WTC11 (cell line): ENCODE results near the gene ARHGAP15.

Experiments
- CTCF ChIP-seq: fragments of 200-600 bp; IDR thresholded peaks from 2 replicates; pipeline ENCODE4 v1.8.0; 2022; ENCODE audit warnings: antibody characterized with exemption
- ESRRA ChIP-seq: sonication (generic); formaldehyde crosslinking; IDR thresholded peaks from 2 replicates; pipeline ENCODE4 v1.8.1; 2022; ENCODE audit warnings: mild to moderate bottlenecking, missing genetic modification reagents, borderline replicate concordance
- FOXK1 ChIP-seq: sonication (generic); formaldehyde crosslinking; IDR thresholded peaks from 2 replicates; pipeline ENCODE4 v1.8.0; 2022; ENCODE audit warnings: mild to moderate bottlenecking, moderate library complexity, missing genetic modification reagents
- IRF2 ChIP-seq: sonication (generic); formaldehyde crosslinking; IDR thresholded peaks from 2 replicates; pipeline ENCODE4 v1.8.0; 2022; ENCODE audit warnings: low read depth, missing genetic modification reagents, borderline replicate concordance
- NFE2L1 ChIP-seq: sonication (generic); formaldehyde crosslinking; IDR thresholded peaks from 2 replicates; pipeline ENCODE4 v1.8.1; 2023; ENCODE audit warnings: missing genetic modification reagents
- TCF7 ChIP-seq: sonication (generic); formaldehyde crosslinking; IDR thresholded peaks from 2 replicates; pipeline ENCODE4 v1.8.0; 2022; ENCODE audit warnings: mild to moderate bottlenecking, low read depth, missing genetic modification reagents, moderate library complexity
- ZNF416 ChIP-seq: fragments of 250-450 bp; sonication (Bioruptor Pico); IDR thresholded peaks from 2 replicates; pipeline ENCODE4 v1.9.0; 2021; ENCODE audit warnings: mild to moderate bottlenecking, inconsistent platforms
- ZNF512 ChIP-seq: sonication (generic); formaldehyde crosslinking; IDR thresholded peaks from 2 replicates; pipeline ENCODE4 v1.8.1; 2022; ENCODE audit warnings: missing genetic modification reagents, borderline replicate concordance
- TF ChIP-seq, protein P1 (sequence below): sonication (generic); formaldehyde crosslinking; IDR thresholded peaks from 2 replicates; pipeline ENCODE4 v1.8.1; 2023; ENCODE audit warnings: mild to moderate bottlenecking, missing genetic modification reagents, moderate library complexity
- TF ChIP-seq, protein P2 (sequence below): sonication (generic); formaldehyde crosslinking; IDR thresholded peaks from 2 replicates; pipeline ENCODE4 v1.8.0; 2022; ENCODE audit warnings: mild to moderate bottlenecking, missing genetic modification reagents

- no peak for TF ChIP-seq TCF7 (CRISPR knock-in tag)
- TF ChIP-seq FOXK1 (CRISPR knock-in tag): no peak
- no peak for TF ChIP-seq CTCF
- TF ChIP-seq ZNF512 (CRISPR knock-in tag): no peak
- TF ChIP-seq ESRRA (CRISPR knock-in tag): no peak
- TF ChIP-seq IRF2 (CRISPR knock-in tag): no peak
- no peak for TF ChIP-seq ZNF416 (CRISPR knock-in tag)
- TF ChIP-seq, protein P1, sequence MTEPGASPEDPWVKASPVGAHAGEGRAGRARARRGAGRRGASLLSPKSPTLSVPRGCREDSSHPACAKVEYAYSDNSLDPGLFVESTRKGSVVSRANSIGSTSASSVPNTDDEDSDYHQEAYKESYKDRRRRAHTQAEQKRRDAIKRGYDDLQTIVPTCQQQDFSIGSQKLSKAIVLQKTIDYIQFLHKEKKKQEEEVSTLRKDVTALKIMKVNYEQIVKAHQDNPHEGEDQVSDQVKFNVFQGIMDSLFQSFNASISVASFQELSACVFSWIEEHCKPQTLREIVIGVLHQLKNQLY (CRISPR knock-in tag): no peak
- TF ChIP-seq, protein P2, sequence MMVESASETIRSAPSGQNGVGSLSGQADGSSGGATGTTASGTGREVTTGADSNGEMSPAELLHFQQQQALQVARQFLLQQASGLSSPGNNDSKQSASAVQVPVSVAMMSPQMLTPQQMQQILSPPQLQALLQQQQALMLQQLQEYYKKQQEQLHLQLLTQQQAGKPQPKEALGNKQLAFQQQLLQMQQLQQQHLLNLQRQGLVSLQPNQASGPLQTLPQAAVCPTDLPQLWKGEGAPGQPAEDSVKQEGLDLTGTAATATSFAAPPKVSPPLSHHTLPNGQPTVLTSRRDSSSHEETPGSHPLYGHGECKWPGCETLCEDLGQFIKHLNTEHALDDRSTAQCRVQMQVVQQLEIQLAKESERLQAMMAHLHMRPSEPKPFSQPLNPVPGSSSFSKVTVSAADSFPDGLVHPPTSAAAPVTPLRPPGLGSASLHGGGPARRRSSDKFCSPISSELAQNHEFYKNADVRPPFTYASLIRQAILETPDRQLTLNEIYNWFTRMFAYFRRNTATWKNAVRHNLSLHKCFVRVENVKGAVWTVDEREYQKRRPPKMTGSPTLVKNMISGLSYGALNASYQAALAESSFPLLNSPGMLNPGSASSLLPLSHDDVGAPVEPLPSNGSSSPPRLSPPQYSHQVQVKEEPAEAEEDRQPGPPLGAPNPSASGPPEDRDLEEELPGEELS (CRISPR knock-in tag): no peak
- TF ChIP-seq NFE2L1 (CRISPR knock-in tag): no peak
Measured at GRCh38 chr2:143429932-143430679, 300.9 kb downstream of the ARHGAP15 start.
